Osteoblast (primary cell): ENCODE data around the gene NACC2. TPM values are rescaled to one million over a fixed set of nuclear protein-coding genes. Genes with fewer than 3 reads are reported as not detected.

Experiments used
- DNase-seq: peaks from one replicate; pipeline ENCODE4 v3.0.0; 2011; ENCODE audit warnings: low spot score, mixed read lengths; ENCODE audit not compliant: insufficient read length; ENCODE audit errors: missing footprints
- H2AFZ ChIP-seq: 2 replicates; pipeline ENCODE4 v1.6.0; 2011; ENCODE audit warnings: mild to moderate bottlenecking, low read length
- H3K27ac ChIP-seq: 2 replicates; pipeline ENCODE4 v1.5.1; 2011; ENCODE audit warnings: mild to moderate bottlenecking, low read depth, low read length, moderate library complexity
- H3K27me3 ChIP-seq: 2 replicates; pipeline ENCODE4 v1.6.0; 2012; ENCODE audit warnings: mild to moderate bottlenecking, control low read depth, inconsistent platforms, low read length, moderate library complexity; ENCODE audit not compliant: insufficient read depth
- H3K36me3 ChIP-seq: 2 replicates; pipeline ENCODE4 v1.5.1; 2011; ENCODE audit warnings: mild to moderate bottlenecking, low read length, control low read depth, moderate library complexity; ENCODE audit not compliant: insufficient read depth
- H3K4me1 ChIP-seq: 2 replicates; pipeline ENCODE4 v1.5.1; 2011; ENCODE audit warnings: mild to moderate bottlenecking, low read length, control low read depth, moderate library complexity; ENCODE audit not compliant: insufficient read depth
- H3K4me2 ChIP-seq: 2 replicates; pipeline ENCODE4 v1.6.0; 2011; ENCODE audit warnings: mild to moderate bottlenecking, low read length; ENCODE audit not compliant: insufficient read depth
- H3K4me3 ChIP-seq: fragments of 200-600 bp; sonication (generic); 3 replicates; pipeline ENCODE4 v1.5.1; 2012; ENCODE audit warnings: mild to moderate bottlenecking, low read length, inconsistent platforms; ENCODE audit not compliant: insufficient read depth
- H3K79me2 ChIP-seq: 2 replicates; pipeline ENCODE4 v1.6.0; 2012; ENCODE audit warnings: mild to moderate bottlenecking, low read length, control low read depth, inconsistent platforms; ENCODE audit not compliant: insufficient read depth
- H3K9me3 ChIP-seq: 2 replicates; pipeline ENCODE4 v1.5.1; 2011; ENCODE audit warnings: low read depth, low read length, control low read depth
- H4K20me1 ChIP-seq: 2 replicates; pipeline ENCODE4 v1.6.0; 2012; ENCODE audit warnings: mild to moderate bottlenecking, low read length, control low read depth; ENCODE audit not compliant: insufficient read depth
- total RNA-seq: library from RNA; depleted of rRNA; stranded (reverse); fragments of >200 nt; gene quantifications from 2 replicates; pipeline ENCODE4 v1.2.3, GENCODE V29; 2012
- TF ChIP-seq, protein P1 (sequence below): IDR thresholded peaks from 2 replicates; pipeline ENCODE4 v1.5.1; 2011; ENCODE audit warnings: mild to moderate bottlenecking, low read depth, low read length, moderate library complexity; ENCODE audit errors: extremely low read depth

The NACC2 gene
- total RNA-seq, 1 donor = 32.9 TPM

DNA sequence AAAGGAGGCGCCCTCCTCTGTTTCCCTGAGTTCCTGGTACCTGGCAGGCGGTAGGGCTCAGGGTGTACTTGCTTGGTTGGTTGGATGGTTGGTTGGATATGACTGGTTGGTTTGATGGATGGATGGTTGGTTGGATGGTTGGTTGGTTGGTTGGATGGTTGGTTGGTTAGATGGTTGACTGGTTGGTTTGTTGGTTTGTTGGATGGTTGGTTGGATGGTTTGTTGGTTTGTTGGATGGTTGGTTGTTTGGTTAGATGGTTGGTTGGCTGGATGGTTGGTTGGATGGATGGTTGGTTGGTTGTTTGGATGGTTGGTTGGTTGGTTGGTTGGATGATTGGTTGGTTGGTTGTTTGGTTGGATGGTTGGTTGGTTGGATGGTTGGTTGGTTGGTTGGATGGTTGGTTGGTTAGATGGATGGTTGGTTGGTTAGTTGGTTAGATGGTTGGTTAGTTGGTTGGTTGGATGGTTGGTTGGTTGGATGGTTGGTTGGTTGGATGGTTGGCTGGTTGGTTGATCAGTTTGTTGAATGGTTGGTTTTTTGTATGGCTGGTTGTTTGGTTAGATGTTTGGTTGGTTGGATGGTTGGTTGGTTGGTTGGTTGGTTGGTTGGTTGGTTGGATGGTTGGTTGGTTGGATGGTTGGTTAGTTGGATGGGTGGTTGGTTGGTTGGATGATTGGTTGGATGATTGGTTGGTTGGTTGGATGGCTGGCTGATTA is 30.0 kb upstream of the NACC2 start:
- no peak for DNase-seq
- Histone ChIP-seq H3K4me3 (no peak overlapping the region), H2AFZ (no peak overlapping the region), H3K9me3 (no peaks in the 10 kb centered on the region), H3K36me3 (no peaks in the 10 kb centered on the region), H3K4me1 (peaks cover 3% of the 10 kb centered on the region), H4K20me1 (no peaks in the 10 kb centered on the region), H3K27ac (no peak overlapping the region), H3K79me2 (no peaks in the 10 kb centered on the region), H3K27me3 (peaks cover 36% of the 10 kb centered on the region), H3K4me2 (no peak overlapping the region)
- TF ChIP-seq, protein P1, sequence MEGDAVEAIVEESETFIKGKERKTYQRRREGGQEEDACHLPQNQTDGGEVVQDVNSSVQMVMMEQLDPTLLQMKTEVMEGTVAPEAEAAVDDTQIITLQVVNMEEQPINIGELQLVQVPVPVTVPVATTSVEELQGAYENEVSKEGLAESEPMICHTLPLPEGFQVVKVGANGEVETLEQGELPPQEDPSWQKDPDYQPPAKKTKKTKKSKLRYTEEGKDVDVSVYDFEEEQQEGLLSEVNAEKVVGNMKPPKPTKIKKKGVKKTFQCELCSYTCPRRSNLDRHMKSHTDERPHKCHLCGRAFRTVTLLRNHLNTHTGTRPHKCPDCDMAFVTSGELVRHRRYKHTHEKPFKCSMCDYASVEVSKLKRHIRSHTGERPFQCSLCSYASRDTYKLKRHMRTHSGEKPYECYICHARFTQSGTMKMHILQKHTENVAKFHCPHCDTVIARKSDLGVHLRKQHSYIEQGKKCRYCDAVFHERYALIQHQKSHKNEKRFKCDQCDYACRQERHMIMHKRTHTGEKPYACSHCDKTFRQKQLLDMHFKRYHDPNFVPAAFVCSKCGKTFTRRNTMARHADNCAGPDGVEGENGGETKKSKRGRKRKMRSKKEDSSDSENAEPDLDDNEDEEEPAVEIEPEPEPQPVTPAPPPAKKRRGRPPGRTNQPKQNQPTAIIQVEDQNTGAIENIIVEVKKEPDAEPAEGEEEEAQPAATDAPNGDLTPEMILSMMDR = no peak

DNA sequence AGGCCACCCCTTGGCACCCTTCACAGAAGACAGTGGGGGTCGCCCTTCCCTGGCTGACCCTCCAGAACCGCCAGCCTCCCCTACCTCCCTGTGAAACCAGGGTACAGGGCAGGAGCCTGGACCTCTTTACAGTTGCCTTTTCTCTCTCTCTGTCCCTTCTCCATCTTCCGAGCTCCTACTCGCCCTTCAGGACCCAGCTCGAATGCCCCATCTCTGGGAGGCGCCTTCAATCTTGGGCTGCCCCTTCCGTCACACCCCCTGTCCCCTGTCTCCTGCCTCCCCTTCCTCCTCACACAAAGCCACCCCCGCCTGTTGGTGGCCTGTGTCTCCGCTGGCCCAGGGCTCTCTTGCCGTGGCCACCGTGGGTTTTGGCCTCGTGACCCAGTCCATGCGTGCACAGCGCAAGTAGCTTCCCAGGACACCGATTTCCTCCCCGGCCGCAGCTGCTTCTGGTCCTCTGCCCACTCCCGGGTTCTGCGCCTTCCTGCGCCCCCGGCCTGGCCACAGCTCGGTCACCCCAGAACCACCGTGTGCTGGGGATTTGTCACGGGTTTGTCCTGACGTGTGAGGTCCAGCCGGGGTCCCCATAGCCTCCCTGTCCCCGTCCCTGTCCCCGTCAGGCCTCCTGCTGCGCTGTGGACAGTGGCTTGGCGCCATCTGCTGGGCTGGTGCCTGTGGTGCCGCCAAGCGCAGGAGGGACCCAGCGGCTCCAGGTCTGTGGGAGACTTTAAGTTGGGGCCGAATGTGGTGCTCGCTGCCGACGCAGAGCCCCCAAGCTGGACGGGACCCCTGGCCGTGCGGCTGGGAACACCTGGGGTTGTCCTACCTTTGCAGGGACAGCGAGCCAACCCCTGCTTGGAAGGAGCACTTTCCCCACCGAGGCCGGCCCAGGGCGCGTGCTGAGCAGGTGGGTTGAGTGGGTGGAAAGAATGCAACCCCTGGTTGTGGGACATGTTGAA is 27.6 kb upstream of the NACC2 start:
- H3K27ac ChIP-seq = no peak overlapping the region
- DNase-seq = peak; percentile 99
- H3K79me2 ChIP-seq = peaks cover 19% of the 10 kb centered on the region
- peak overlapping the region; percentile 71 for H2AFZ ChIP-seq
- H3K4me3 ChIP-seq = peak overlapping the region; percentile 66
- TF ChIP-seq, protein P1 = peak; percentile 94
- H3K36me3 ChIP-seq = no peaks in the 10 kb centered on the region
- H3K27me3 ChIP-seq = peaks cover 16% of the 10 kb centered on the region
- H3K9me3 ChIP-seq = no peaks in the 10 kb centered on the region
- peaks cover 10% of the 10 kb centered on the region for H3K4me1 ChIP-seq
- no peaks in the 10 kb centered on the region for H4K20me1 ChIP-seq
- H3K4me2 ChIP-seq = peak overlapping the region; percentile 82

DNA sequence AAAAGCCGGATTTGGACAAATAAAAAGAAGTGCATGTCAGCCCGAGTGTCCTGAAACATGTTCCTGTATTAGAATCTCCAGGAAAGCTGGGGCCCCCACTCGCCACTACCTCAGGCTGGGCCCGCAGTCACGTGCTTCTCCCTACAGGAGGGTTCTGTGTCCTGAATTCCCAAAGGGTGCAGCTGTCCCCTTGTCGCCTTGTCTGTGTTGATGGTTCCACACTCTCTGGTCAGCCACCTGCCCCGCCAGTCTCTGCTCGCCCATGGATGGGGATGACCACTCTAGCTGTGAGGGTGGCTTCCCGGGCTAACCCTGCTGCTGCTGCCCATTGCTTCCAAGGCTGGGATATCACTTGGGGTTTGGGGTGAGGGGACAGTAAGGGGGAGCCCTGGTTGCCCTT is 26.7 kb upstream of the NACC2 start:
- Histone ChIP-seq H3K27me3 (peaks cover 7% of the 10 kb centered on the region), H4K20me1 (peaks cover 3% of the 10 kb centered on the region), H3K4me1 (peaks cover 15% of the 10 kb centered on the region), H3K4me3 (no peak overlapping the region), H3K36me3 (no peaks in the 10 kb centered on the region), H2AFZ (no peak overlapping the region), H3K27ac (no peak overlapping the region), H3K4me2 (no peak overlapping the region), H3K79me2 (peaks cover 28% of the 10 kb centered on the region), H3K9me3 (no peaks in the 10 kb centered on the region)
- TF ChIP-seq, protein P1 = no peak
- DNase-seq = no peak

DNA sequence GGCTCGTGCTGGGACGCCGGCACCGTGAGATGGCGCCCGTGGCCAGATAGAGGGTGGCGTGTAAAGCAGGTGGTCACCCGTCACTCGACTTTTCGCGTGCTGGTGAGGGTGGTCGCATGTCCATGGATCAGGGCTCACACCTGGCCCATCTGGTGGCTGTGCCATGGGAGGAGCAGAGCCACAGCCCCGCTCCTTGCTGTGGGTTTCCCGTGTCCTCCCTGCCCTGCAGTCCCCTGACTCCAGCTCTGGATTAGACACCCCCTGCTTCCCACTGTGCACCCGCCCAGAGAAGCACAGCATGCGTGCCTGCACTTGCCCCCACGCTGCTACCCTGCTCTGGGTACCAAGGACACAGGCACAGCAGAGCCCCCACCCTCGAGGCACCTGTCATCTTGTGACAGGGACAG is 25.4 kb upstream of the NACC2 start:
- no peak for DNase-seq
- peaks cover 34% of the 10 kb centered on the region for H3K79me2 ChIP-seq
- H4K20me1 ChIP-seq = peaks cover 3% of the 10 kb centered on the region
- no peak overlapping the region for H3K27ac ChIP-seq
- no peaks in the 10 kb centered on the region for H3K9me3 ChIP-seq
- TF ChIP-seq, protein P1 = no peak
- H3K4me1 ChIP-seq = peaks cover 15% of the 10 kb centered on the region
- H3K4me3 ChIP-seq = no peak overlapping the region
- H3K4me2 ChIP-seq = no peak overlapping the region
- H3K36me3 ChIP-seq = peaks cover 10% of the 10 kb centered on the region
- H3K27me3 ChIP-seq = peaks cover 4% of the 10 kb centered on the region
- no peak overlapping the region for H2AFZ ChIP-seq
